Upper lobe of left lung (tissue), 6 donors: ENCODE data around the gene ITPR1. TPM values are rescaled to one million over a fixed set of nuclear protein-coding genes. Genes with fewer than 3 reads are reported as not detected.

ENCODE experiments used
- ATAC-seq, 2 donors: fragments of 200-7000 bp; cut with Tn5 transposase; one replicate each; pipeline ENCODE4 v1.9.1; 2022; ENCODE audit warnings: mild to moderate bottlenecking in 2 of 2, moderate library complexity in 2 of 2; ENCODE audit not compliant: low FRiP score in 2 of 2
- DNase-seq, 2 donors: peaks; one replicate each; pipeline ENCODE4 v3.0.0-alpha.2; 2019 to 2020
- H3K27ac ChIP-seq, 4 donors: fragments of 200-600 bp; sonication (generic); one replicate each; pipeline ENCODE4 v1.5.1; 2016 to 2019
- H3K27me3 ChIP-seq, 4 donors: fragments of 200-600 bp; sonication (generic); one replicate each; pipeline ENCODE4 v1.5.1; 2017 to 2019
- H3K36me3 ChIP-seq, 4 donors: fragments of 200-600 bp; sonication (generic); one replicate each; pipeline ENCODE4 v1.5.1; 2016 to 2019
- H3K4me1 ChIP-seq, 4 donors: fragments of 200-600 bp; sonication (generic); one replicate each; pipeline ENCODE4 v1.5.1; 2018 to 2019
- H3K4me3 ChIP-seq, 4 donors: fragments of 200-600 bp; sonication (generic); one replicate each; pipeline ENCODE4 v1.5.1; 2017 to 2019; ENCODE audit warnings: mild to moderate bottlenecking in 2 of 4, moderate library complexity in 1 of 4
- H3K9me3 ChIP-seq, 4 donors: fragments of 200-600 bp; sonication (generic); one replicate each; pipeline ENCODE4 v1.5.1; 2018 to 2019
- CTCF ChIP-seq, 6 experiments: fragments of 450-650 bp in 4 of 6; fragments of 200-600 bp in 2 of 6; sonication (generic) in 2 of 6; IDR thresholded peaks; one replicate each; pipeline ENCODE4 v1.5.1; 2016 to 2019; ENCODE audit warnings: antibody characterized with exemption in 6 of 6
- EP300 ChIP-seq, 4 donors: sonication (generic); formaldehyde crosslinking; IDR thresholded peaks; one replicate each; pipeline ENCODE4 v1.5.1; 2017; ENCODE audit warnings: antibody characterized with exemption in 4 of 4, control low read depth in 2 of 4
- POLR2A ChIP-seq, 4 donors: fragments of 450-650 bp; IDR thresholded peaks; one replicate each; pipeline ENCODE4 v1.5.1; 2016 to 2017; ENCODE audit warnings: antibody characterized with exemption in 4 of 4, mild to moderate bottlenecking in 2 of 4
- POLR2AphosphoS5 ChIP-seq, 2 donors: sonication (generic); formaldehyde crosslinking; IDR thresholded peaks; one replicate each; pipeline ENCODE4 v1.5.1; 2017; ENCODE audit warnings: antibody characterized with exemption in 2 of 2
- WGBS, 2 donors: methylation state at CpG; one replicate each; pipeline ENCODE4 v1.1.5; 2017 to 2018; 5-methylcytosine and 5-hydroxymethylcytosine counted together
- total RNA-seq, 6 donors: library from RNA; depleted of rRNA in 4 of 6; stranded (reverse); fragments of >200 nt in 4 of 6; gene quantifications; one replicate each; pipeline versions ENCODE4 v1.1.0 to v1.2.1, GENCODE V29; 2016 to 2021
- donor health status: DM: no; HTN: no; CAD: no; lungs with moderate emphysema.
- donor health status: DM: no; HTN: yes; CAD: no; lungs with severe emphysema.

Gene ITPR1
- total RNA-seq, 6 donors from 2014 or later, result 55.5 to 136 (median 66.2) TPM

DNA sequence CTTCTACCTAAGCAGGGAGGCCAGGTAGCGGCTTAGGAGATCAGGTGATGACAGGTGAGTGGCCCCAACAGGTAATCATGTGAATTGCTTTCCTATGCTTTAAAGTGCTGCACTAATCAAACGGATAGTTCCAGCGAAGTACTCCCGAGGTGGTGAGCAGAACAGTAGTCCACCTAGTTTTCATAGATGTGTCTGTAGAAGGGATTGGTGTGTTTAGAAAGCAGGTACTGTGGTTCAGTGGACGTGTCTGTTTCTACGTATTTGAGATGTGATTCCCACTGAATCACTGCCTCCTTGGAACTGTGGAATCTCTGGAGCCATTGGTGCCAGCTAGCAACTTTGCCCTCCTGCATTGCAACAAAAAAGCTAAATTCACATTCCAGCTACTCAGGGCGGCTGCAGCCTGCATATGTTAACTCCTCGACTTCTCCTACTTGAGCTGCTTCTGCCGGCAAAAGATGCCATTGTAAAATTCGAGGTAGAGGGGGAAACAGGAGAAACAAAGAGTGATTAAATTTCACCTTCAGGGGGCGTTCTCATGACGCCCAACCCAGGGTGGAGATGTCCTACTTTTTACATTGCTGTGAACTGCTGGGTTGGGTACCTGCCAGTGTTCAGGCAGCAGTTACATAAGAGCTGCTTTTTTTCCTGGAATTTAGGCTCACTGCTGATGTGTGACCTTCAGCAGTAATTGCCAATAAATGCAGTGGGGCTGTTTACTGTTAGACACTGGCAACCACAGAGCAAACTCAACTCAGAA, 227.3 kb downstream of the ITPR1 start:
- Histone ChIP-seq H3K4me3 (no peak overlapping the region), H3K4me1 (peaks cover 13 to 44% (median 24%) of the 10 kb centered on the region in 4 donors), H3K9me3 (no peaks in the 10 kb centered on the region), H3K36me3 (peaks cover 0 to 10% (median 2%) of the 10 kb centered on the region in 4 donors), H3K27me3 (no peaks in the 10 kb centered on the region), H3K27ac (peak overlapping the region; percentile 38 to 75 (median 66))
- DNase-seq, result peak in 1 of 2 donors; percentile 83
- WGBS, 2 donors, result 40 to 45% methylated on average over 12 of the region's 12 CpGs
- TF ChIP-seq POLR2AphosphoS5 (IDR thresholded peaks at IDR 0.05) (peak; percentile 49 to 88), POLR2A (IDR thresholded peaks at IDR 0.05) (no peak), EP300 (IDR thresholded peaks at IDR 0.05) (peak in 3 of 4 donors; percentile 85 to 93 (median 90)), CTCF (IDR thresholded peaks at IDR 0.05) (peak in 5 of 6 experiments; percentile 20 to 59 (median 44))
- ATAC-seq, result peak; percentile 78 to 82

DNA sequence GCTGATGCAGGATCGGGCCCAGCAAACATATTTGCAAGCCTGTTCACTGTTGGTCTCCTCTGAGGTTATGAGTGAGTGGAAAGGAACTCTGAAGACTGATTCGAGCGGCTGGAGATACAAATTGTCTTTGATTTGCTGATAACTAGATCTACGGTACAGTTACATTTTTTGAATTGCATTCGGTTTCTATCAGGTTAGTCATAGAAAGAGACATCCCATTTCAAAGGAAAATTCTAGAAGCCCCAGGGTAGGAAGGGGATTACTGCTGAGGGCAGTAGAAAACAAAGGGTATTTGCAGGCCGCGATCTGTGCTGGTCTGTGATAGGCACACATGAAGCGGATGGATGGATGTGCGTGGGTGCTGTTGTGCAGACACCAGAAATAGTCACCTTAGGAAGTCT, 228.4 kb downstream of the ITPR1 start:
- H3K27ac ChIP-seq, result peak overlapping the region; percentile 7 to 37 (median 23)
- H3K27me3 ChIP-seq, result no peaks in the 10 kb centered on the region
- no peak for TF ChIP-seq EP300 (IDR thresholded peaks at IDR 0.05)
- no peak for TF ChIP-seq POLR2AphosphoS5 (IDR thresholded peaks at IDR 0.05)
- TF ChIP-seq CTCF (IDR thresholded peaks at IDR 0.05), result no peak
- no peak for TF ChIP-seq POLR2A (IDR thresholded peaks at IDR 0.05)
- H3K4me3 ChIP-seq, result no peak overlapping the region
- H3K36me3 ChIP-seq, result peaks cover 0 to 10% (median 2%) of the 10 kb centered on the region in 4 donors
- peak in 1 of 2 donors; percentile 56 for ATAC-seq
- 78 to 93% methylated on average over 9 of the region's 9 CpGs for whole genome bisulfite sequencing, 2 donors
- no peaks in the 10 kb centered on the region for H3K9me3 ChIP-seq
- no peak for DNase-seq
- peaks cover 13 to 44% (median 24%) of the 10 kb centered on the region in 4 donors for H3K4me1 ChIP-seq

GRCh38 chr3:4722103-4722502, 229.0 kb downstream of the ITPR1 start:
- TF ChIP-seq EP300 (IDR thresholded peaks at IDR 0.05) (no peak), CTCF (IDR thresholded peaks at IDR 0.05) (peak in 5 of 6 experiments; percentile 17 to 54 (median 41)), POLR2AphosphoS5 (IDR thresholded peaks at IDR 0.05) (no peak), POLR2A (IDR thresholded peaks at IDR 0.05) (no peak)
- WGBS, 2 donors, result 35 to 37% methylated on average over 6 of the region's 6 CpGs
- Histone ChIP-seq H3K4me3 (no peak overlapping the region), H3K4me1 (peaks cover 13 to 44% (median 24%) of the 10 kb centered on the region in 4 donors), H3K36me3 (peaks cover 0 to 10% (median 2%) of the 10 kb centered on the region in 4 donors), H3K27ac (peak overlapping the region in 2 of 4 donors; percentile 7 to 34), H3K9me3 (no peaks in the 10 kb centered on the region), H3K27me3 (no peaks in the 10 kb centered on the region)
- DNase-seq (peak in 1 of 2 donors; percentile 60), ATAC-seq (peak; percentile 41 to 81)

GRCh38 chr3:4724051-4724629, 231.0 kb downstream of the ITPR1 start:
- TF ChIP-seq POLR2A (IDR thresholded peaks at IDR 0.05), result no peak
- TF ChIP-seq EP300 (IDR thresholded peaks at IDR 0.05), result no peak
- TF ChIP-seq CTCF (IDR thresholded peaks at IDR 0.05), result no peak
- TF ChIP-seq POLR2AphosphoS5 (IDR thresholded peaks at IDR 0.05), result no peak
- DNase-seq, result no peak
- Histone ChIP-seq H3K4me3 (no peak overlapping the region), H3K27ac (no peak overlapping the region), H3K36me3 (peaks cover 0 to 11% (median 2%) of the 10 kb centered on the region in 4 donors), H3K27me3 (no peaks in the 10 kb centered on the region), H3K4me1 (peaks cover 11 to 35% (median 22%) of the 10 kb centered on the region in 4 donors), H3K9me3 (no peaks in the 10 kb centered on the region)
- no peak for ATAC-seq
- 60 to 71% methylated on average over 7 to 10 of the region's 10 CpGs for WGBS, 2 donors
